GM21360 (cell line): ENCODE measurements around the gene DNAAF1.
A peak's percentile ranks its signal among the peaks of the same experiment; 100 is the strongest.
"Not testable (repeated sequence)": the region's sequence is repeated elsewhere in the genome, so short reads cannot be mapped to it uniquely, and the experiment has no call there.

Experiments used
- ATAC-seq: cut with Tn5 transposase; IDR thresholded peaks from one replicate; pipeline ENCODE4 v1.9.1; 2021; ENCODE audit warnings: mild to moderate bottlenecking, moderate library complexity; ENCODE audit not compliant: unreplicated experiment

Gene DNAAF1

GRCh38 chr16:84182680-84183571, 37.8 kb downstream of the DNAAF1 start:
- no peak for ATAC-seq

- ATAC-seq, result no peak
Observed at GRCh38 chr16:84183572-84183875, 38.4 kb downstream of the DNAAF1 start.

- ATAC-seq, result no peak
Observed at GRCh38 chr16:84183911-84184591, 38.9 kb downstream of the DNAAF1 start.

- no peak for ATAC-seq
Observed at GRCh38 chr16:84184775-84185174, 39.7 kb downstream of the DNAAF1 start.

GRCh38 chr16:84186685-84187437, 41.8 kb downstream of the DNAAF1 start, which contains the start of gene TAF1C:
Gene TAF1C (minus strand): TSS chr16:84187057. CDS start chr16:84184988, 2,069 bp downstream.
- peak; percentile 98 for ATAC-seq

GRCh38 chr16:84190731-84191388, 45.8 kb downstream of the DNAAF1 start, which contains the start of gene ADAD2:
Gene ADAD2 (plus strand): TSS chr16:84191157. CDS start chr16:84191231, 74 bp downstream.
- no peak for ATAC-seq

GRCh38 chr16:84191466-84191865, 46.4 kb downstream of the DNAAF1 start:
- no peak for ATAC-seq

GRCh38 chr16:84193480-84193879, 48.4 kb downstream of the DNAAF1 start:
- no peak for ATAC-seq

- no peak for ATAC-seq
Observed at GRCh38 chr16:84194018-84194417, 48.9 kb downstream of the DNAAF1 start.

GRCh38 chr16:84194470-84195200, 49.5 kb downstream of the DNAAF1 start:
- ATAC-seq, result no peak

GRCh38 chr16:84195201-84196093, 50.3 kb downstream of the DNAAF1 start:
- ATAC-seq, result no peak

GRCh38 chr16:84196101-84196500, 51.0 kb downstream of the DNAAF1 start:
- no peak for ATAC-seq

GRCh38 chr16:84196727-84197394, 51.8 kb downstream of the DNAAF1 start:
- ATAC-seq, result no peak

GRCh38 chr16:84197466-84198128, 52.5 kb downstream of the DNAAF1 start:
- no peak for ATAC-seq

- ATAC-seq, result no peak
Observed at GRCh38 chr16:84198401-84198800, 53.3 kb downstream of the DNAAF1 start.

GRCh38 chr16:84199097-84199496, 54.0 kb downstream of the DNAAF1 start:
- ATAC-seq, result no peak

- ATAC-seq, result no peak
Observed at GRCh38 chr16:84199861-84200260, 54.8 kb downstream of the DNAAF1 start.

GRCh38 chr16:84204551-84204950, 59.4 kb downstream of the DNAAF1 start:
- ATAC-seq, result not testable (repeated sequence)
